Transverse colon (tissue), 3 donors: ENCODE results near the gene HES7.

Experiments used
- EP300 ChIP-seq: sonication (generic); formaldehyde crosslinking; IDR thresholded peaks from one replicate; pipeline ENCODE4 v1.6.1; 2017; ENCODE audit warnings: antibody characterized with exemption, low read depth
- POLR2A ChIP-seq: fragments of 450-650 bp; IDR thresholded peaks from one replicate; pipeline ENCODE4 v1.6.1; 2016; ENCODE audit warnings: antibody characterized with exemption, mild to moderate bottlenecking, moderate library complexity
- TF ChIP-seq, protein P1 (sequence below), 5 experiments: fragments of 200-600 bp in 3 of 5; fragments of 450-650 bp in 2 of 5; sonication (generic) in 3 of 5; IDR thresholded peaks; 1 replicate in 2 of 5; 2 replicates in 3 of 5; pipeline ENCODE4 v1.5.1; 2016 to 2017; ENCODE audit warnings: antibody characterized with exemption in 5 of 5, inconsistent platforms in 3 of 5, mild to moderate bottlenecking in 2 of 5, moderate library complexity in 1 of 5

- TF ChIP-seq, protein P1, sequence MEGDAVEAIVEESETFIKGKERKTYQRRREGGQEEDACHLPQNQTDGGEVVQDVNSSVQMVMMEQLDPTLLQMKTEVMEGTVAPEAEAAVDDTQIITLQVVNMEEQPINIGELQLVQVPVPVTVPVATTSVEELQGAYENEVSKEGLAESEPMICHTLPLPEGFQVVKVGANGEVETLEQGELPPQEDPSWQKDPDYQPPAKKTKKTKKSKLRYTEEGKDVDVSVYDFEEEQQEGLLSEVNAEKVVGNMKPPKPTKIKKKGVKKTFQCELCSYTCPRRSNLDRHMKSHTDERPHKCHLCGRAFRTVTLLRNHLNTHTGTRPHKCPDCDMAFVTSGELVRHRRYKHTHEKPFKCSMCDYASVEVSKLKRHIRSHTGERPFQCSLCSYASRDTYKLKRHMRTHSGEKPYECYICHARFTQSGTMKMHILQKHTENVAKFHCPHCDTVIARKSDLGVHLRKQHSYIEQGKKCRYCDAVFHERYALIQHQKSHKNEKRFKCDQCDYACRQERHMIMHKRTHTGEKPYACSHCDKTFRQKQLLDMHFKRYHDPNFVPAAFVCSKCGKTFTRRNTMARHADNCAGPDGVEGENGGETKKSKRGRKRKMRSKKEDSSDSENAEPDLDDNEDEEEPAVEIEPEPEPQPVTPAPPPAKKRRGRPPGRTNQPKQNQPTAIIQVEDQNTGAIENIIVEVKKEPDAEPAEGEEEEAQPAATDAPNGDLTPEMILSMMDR (IDR thresholded peaks at IDR 0.05) = no peak
- no peak for TF ChIP-seq EP300
- TF ChIP-seq POLR2A = no peak
Measured at GRCh38 chr17:8087952-8088230, 36.0 kb downstream of the HES7 start.
